Central memory CD8-positive, alpha-beta T cell (primary cell): ENCODE data around the gene ZFAND3.
"Not testable (repeated sequence)": the region's sequence is repeated elsewhere in the genome, so short reads cannot be mapped to it uniquely, and the experiment has no call there.

Experiments
- ATAC-seq: fragments of 150-1000 bp; cut with Tn5 transposase; replicated peaks from 2 replicates; pipeline ENCODE4 v1.10.0; 2022; ENCODE audit warnings: mild to moderate bottlenecking, moderate FRiP score, moderate number of reproducible peaks; ENCODE audit not compliant: poor library complexity, severe bottlenecking; ENCODE audit errors: extremely low read depth
- DNase-seq, 2 donors: peaks; one replicate each; pipeline ENCODE4 v3.0.0; 2021; ENCODE audit warnings: low spot score in 2 of 2
- H3K27ac Mint-ChIP-seq: one replicate; pipeline ENCODE4 v1.8.0; 2022; ENCODE audit warnings: low read depth, mild to moderate bottlenecking, moderate library complexity, mixed read lengths
- H3K27me3 Mint-ChIP-seq: one replicate; pipeline ENCODE4 v1.8.0; 2022; ENCODE audit warnings: mixed read lengths
- H3K36me3 Mint-ChIP-seq: one replicate; pipeline ENCODE4 v1.8.0; 2022; ENCODE audit warnings: mild to moderate bottlenecking, moderate library complexity, mixed read lengths; ENCODE audit not compliant: insufficient read depth
- H3K4me1 Mint-ChIP-seq: one replicate; pipeline ENCODE4 v1.8.0; 2022; ENCODE audit warnings: mixed read lengths
- H3K4me3 Mint-ChIP-seq: one replicate; pipeline ENCODE4 v1.8.0; 2022; ENCODE audit warnings: mild to moderate bottlenecking, moderate library complexity, mixed read lengths
- H3K9me3 Mint-ChIP-seq: one replicate; pipeline ENCODE4 v1.8.0; 2022; ENCODE audit warnings: mixed read lengths

Gene ZFAND3

DNA sequence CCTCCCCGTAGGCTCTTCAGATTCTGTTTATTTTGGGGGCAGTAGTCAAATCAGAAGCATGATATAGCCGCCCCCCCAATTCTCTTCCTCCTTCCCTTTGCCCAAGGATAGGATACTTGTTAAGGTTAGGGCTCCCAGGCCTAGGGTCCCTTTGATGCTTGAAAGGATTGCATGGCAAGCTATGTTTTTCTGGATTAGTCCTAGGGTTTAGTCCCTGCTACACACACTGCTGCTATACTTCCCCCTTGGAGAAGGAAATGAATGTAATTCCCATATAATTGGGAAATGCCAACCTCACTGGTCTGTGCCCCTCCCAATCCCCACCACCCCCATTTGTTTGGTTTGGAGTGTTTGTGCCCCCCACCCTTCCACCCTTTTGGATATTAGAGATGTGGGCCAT, 62.8 kb downstream of the ZFAND3 start:
- H3K27me3 Mint-ChIP-seq: no peaks in the 10 kb centered on the region
- ATAC-seq (no peak), DNase-seq (no peak)
- no peaks in the 10 kb centered on the region for H3K9me3 Mint-ChIP-seq
- peaks cover 3% of the 10 kb centered on the region for H3K36me3 Mint-ChIP-seq
- H3K4me3 Mint-ChIP-seq: no peak overlapping the region
- H3K27ac Mint-ChIP-seq: no peak overlapping the region
- peaks cover 50% of the 10 kb centered on the region for H3K4me1 Mint-ChIP-seq

DNA sequence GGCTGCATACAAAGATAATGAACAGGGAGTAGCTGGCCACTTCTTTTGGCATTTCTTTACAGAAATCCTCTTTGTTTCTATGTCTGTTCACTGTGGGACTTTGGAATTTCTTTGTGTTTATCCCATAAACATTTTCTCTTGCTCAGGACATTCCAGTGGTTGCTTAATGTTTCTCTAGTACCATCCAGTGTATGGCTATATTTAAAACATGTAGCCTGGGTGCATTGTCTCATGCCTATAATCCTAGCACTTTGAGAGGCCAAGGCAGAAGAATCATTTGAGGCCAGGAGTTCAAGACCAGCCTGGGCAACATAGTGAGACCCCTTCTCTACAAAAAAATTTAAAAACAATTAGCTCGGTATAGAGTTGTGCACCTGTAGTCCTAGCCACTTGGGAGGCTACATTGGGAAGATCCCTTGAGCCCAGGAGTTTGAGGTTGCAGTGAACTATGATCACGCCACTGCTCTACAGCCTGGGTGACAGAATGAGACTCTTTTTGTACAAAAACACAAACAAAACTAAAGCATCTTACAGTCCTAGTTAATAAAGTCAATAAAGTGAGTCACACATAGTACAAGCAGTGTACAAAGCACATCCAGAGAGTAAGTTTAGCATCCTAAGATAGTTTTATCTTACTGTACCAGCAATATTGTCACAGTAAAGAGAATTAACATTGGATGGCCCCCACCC, 63.3 kb downstream of the ZFAND3 start:
- Mint-ChIP-seq H3K36me3 (peaks cover 3% of the 10 kb centered on the region), H3K9me3 (no peaks in the 10 kb centered on the region), H3K27me3 (no peaks in the 10 kb centered on the region), H3K27ac (no peak overlapping the region), H3K4me3 (no peak overlapping the region), H3K4me1 (peaks cover 44% of the 10 kb centered on the region)
- ATAC-seq: no peak
- no peak for DNase-seq

GRCh38 chr6:37884548-37884947, 65.0 kb downstream of the ZFAND3 start:
- ATAC-seq (no peak), DNase-seq (no peak)
- Mint-ChIP-seq H3K4me1 (peaks cover 42% of the 10 kb centered on the region), H3K27ac (no peak overlapping the region), H3K4me3 (no peak overlapping the region), H3K9me3 (no peaks in the 10 kb centered on the region), H3K36me3 (peaks cover 3% of the 10 kb centered on the region), H3K27me3 (no peaks in the 10 kb centered on the region)

DNA sequence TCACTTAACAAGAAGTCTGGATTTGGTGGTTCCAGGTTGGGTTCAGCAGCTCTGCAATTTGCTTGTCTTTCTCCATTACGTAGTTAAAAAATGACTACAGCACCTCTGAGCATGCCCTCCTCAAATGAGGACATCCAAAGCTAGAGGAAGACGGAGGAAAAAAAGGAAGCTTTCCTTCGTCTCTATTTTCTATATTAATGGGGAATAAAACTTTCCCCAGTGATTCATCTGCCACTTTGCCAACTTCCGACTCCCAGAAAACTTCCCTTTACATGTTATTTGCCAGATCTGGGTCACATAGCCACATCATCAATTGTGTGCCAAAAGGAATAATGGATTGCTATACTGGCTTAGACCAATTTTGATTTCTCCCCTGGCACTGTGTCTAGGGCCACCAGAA, 69.5 kb downstream of the ZFAND3 start:
- H3K36me3 Mint-ChIP-seq: peaks cover 5% of the 10 kb centered on the region
- H3K27ac Mint-ChIP-seq: no peak overlapping the region
- peaks cover 41% of the 10 kb centered on the region for H3K4me1 Mint-ChIP-seq
- H3K9me3 Mint-ChIP-seq: no peaks in the 10 kb centered on the region
- no peaks in the 10 kb centered on the region for H3K27me3 Mint-ChIP-seq
- no peak for ATAC-seq
- DNase-seq: no peak
- H3K4me3 Mint-ChIP-seq: no peak overlapping the region

GRCh38 chr6:37889486-37889885, 70.0 kb downstream of the ZFAND3 start:
- peaks cover 41% of the 10 kb centered on the region for H3K4me1 Mint-ChIP-seq
- peaks cover 1% of the 10 kb centered on the region for H3K9me3 Mint-ChIP-seq
- H3K36me3 Mint-ChIP-seq: peaks cover 5% of the 10 kb centered on the region
- ATAC-seq (no peak), DNase-seq (no peak)
- no peak overlapping the region for H3K4me3 Mint-ChIP-seq
- H3K27me3 Mint-ChIP-seq: no peaks in the 10 kb centered on the region
- no peak overlapping the region for H3K27ac Mint-ChIP-seq

DNA sequence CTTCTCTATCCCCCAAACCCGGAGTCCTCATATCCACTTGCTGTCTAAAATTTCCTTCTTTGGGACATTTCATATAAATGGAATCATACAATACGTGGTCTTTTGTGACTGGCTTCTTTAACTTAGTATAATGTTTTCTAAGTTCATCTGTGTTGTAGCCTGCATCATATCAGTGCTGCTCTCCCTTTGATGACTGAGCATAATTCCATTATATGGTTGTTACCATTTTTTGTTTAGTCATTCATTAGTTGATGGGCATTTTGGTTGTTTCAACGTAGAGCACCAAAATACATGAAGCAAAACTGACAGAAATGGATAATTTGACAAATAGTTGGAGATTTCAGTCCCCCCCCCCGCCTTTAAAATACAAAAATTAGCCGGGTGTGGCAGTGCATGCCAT, 71.5 kb downstream of the ZFAND3 start:
- DNase-seq: no peak
- ATAC-seq: no peak
- no peaks in the 10 kb centered on the region for H3K27me3 Mint-ChIP-seq
- H3K36me3 Mint-ChIP-seq: peaks cover 2% of the 10 kb centered on the region
- no peak overlapping the region for H3K27ac Mint-ChIP-seq
- no peak overlapping the region for H3K4me3 Mint-ChIP-seq
- peaks cover 10% of the 10 kb centered on the region for H3K9me3 Mint-ChIP-seq
- peaks cover 50% of the 10 kb centered on the region for H3K4me1 Mint-ChIP-seq

DNA sequence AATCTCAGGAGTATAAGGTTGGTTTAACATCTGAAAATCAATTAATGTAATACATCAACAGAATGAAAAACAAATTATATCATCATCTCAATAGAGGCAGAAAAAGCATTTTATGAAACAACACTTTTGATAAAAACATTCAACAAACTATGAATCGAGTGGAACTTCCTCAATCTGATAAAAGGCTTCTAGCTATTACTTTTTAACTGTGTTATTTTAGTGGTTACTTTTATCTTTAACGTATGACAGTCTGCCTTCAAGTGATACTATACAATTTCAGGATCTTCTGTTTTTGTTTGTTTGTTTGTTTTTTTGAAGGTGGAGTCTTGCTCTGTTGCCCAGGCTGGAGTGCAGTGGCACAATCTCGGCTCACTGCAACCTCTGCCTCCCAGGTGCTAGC, 73.7 kb downstream of the ZFAND3 start:
- H3K4me1 Mint-ChIP-seq: peaks cover 69% of the 10 kb centered on the region
- peaks cover 5% of the 10 kb centered on the region for H3K36me3 Mint-ChIP-seq
- no peak for ATAC-seq
- no peaks in the 10 kb centered on the region for H3K27me3 Mint-ChIP-seq
- H3K9me3 Mint-ChIP-seq: peaks cover 10% of the 10 kb centered on the region
- DNase-seq: no peak
- H3K27ac Mint-ChIP-seq: peak overlapping the region; percentile 20
- H3K4me3 Mint-ChIP-seq: no peak overlapping the region

DNA sequence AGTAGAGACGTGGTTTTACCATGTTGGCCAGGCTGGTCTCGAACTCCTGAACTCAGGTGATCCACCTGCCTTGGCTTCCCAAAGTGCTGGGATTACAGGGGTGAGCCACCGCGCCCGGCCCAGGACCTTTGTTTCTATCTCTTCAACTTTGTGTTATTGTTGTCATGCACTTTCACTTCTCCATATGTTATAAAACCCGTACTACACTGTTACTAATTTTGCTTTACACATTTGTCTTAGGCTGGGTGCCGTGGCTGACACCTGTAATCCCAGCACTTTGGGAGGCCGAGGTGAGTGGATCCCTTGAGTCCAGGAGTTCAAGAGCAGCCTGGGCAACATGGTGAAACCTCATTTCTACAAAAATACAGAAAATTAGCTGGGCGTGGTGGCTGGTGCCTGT, 74.2 kb downstream of the ZFAND3 start:
- not testable (repeated sequence) for H3K9me3 Mint-ChIP-seq, DNase-seq, H3K4me3 Mint-ChIP-seq, H3K27me3 Mint-ChIP-seq, ATAC-seq, H3K36me3 Mint-ChIP-seq
- Mint-ChIP-seq H3K4me1 (peaks cover 65% of the 10 kb centered on the region), H3K27ac (peak overlapping the region; percentile 20)

DNA sequence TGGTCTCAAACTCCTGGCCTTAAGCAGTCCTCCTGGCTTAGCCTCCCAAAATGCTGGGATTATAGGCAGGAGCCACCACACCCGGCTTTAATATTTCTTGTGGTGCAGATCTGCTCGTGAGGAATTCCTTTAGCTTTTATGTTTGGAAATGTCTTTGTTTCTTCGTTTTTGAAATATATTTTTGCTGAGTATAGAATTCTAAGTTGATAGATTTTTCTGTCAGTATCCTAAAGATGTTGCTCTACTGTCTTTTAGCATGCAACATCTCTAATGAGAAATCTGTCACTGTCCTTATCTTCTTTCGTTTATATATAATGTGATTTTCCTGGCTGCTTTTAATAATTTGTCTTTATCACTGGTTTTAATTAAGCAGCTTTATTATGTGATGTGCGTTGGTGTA, 75.1 kb downstream of the ZFAND3 start:
- Mint-ChIP-seq H3K4me1 (peaks cover 63% of the 10 kb centered on the region), H3K36me3 (peaks cover 5% of the 10 kb centered on the region), H3K27me3 (no peaks in the 10 kb centered on the region), H3K27ac (peak overlapping the region; percentile 27), H3K9me3 (peaks cover 10% of the 10 kb centered on the region), H3K4me3 (no peak overlapping the region)
- no peak for DNase-seq
- ATAC-seq: no peak

GRCh38 chr6:37897321-37897720, 77.8 kb downstream of the ZFAND3 start:
- no peak for ATAC-seq

DNA sequence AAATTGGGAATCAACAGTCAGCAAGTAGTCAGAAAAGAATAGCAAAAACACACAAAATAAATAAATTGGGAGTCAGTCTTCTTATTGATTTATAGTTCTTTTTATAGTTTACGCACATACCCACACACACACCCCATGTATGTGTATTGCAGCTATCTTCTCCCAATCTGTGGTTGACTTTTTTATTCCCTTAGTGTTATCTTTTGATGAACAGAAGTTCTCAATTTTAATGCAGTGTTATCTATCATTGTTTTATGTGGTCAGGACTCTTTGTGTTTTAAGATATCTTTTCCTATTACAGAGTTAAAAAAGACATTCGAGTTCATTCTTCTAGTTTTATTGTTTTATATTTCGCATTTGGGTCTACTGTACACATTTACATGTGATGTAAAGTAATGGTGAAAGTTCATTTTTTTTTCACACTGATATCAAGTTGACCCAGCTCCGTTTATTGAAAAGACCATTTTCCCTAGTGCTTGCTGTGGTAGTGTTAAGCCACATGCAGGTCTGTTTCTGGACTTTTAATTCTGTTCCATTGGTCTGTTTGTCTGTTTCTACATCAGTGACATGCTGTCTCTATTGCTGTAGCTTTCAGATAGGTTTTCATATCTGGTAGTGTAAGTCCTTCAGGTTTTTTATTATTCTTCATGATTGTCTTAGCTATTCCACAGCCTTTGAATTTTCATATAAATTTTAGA, 78.4 kb downstream of the ZFAND3 start:
- DNase-seq (no peak), ATAC-seq (no peak)
- peaks cover 5% of the 10 kb centered on the region for H3K36me3 Mint-ChIP-seq
- H3K4me1 Mint-ChIP-seq: peaks cover 55% of the 10 kb centered on the region
- peaks cover 10% of the 10 kb centered on the region for H3K9me3 Mint-ChIP-seq
- H3K27ac Mint-ChIP-seq: no peak overlapping the region
- H3K27me3 Mint-ChIP-seq: no peaks in the 10 kb centered on the region
- H3K4me3 Mint-ChIP-seq: no peak overlapping the region

More at GRCh38 chr6:37897321-37897720, 77.8 kb downstream of the ZFAND3 start:
- Mint-ChIP-seq H3K27ac (no peak overlapping the region), H3K4me1 (peaks cover 62% of the 10 kb centered on the region), H3K9me3 (peaks cover 10% of the 10 kb centered on the region), H3K36me3 (peaks cover 5% of the 10 kb centered on the region), H3K27me3 (no peaks in the 10 kb centered on the region), H3K4me3 (no peak overlapping the region)
- DNase-seq: no peak

- ATAC-seq (no peak), DNase-seq (no peak)
- no peaks in the 10 kb centered on the region for H3K27me3 Mint-ChIP-seq
- peaks cover 50% of the 10 kb centered on the region for H3K4me1 Mint-ChIP-seq
- no peak overlapping the region for H3K4me3 Mint-ChIP-seq
- no peaks in the 10 kb centered on the region for H3K36me3 Mint-ChIP-seq
- H3K27ac Mint-ChIP-seq: no peak overlapping the region
- H3K9me3 Mint-ChIP-seq: no peaks in the 10 kb centered on the region
Observed at GRCh38 chr6:37903351-37904340, 84.1 kb downstream of the ZFAND3 start.
